ENCODE measurements around the gene SCAPER. TPM values are rescaled to one million over a fixed set of nuclear protein-coding genes. Genes with fewer than 3 reads are reported as not detected.

Gene SCAPER
- total and polyA plus RNA-seq, 2 of the 4 experiments (the other 2 are of a cell fraction): 2.9 to 9.7 TPM

DNA sequence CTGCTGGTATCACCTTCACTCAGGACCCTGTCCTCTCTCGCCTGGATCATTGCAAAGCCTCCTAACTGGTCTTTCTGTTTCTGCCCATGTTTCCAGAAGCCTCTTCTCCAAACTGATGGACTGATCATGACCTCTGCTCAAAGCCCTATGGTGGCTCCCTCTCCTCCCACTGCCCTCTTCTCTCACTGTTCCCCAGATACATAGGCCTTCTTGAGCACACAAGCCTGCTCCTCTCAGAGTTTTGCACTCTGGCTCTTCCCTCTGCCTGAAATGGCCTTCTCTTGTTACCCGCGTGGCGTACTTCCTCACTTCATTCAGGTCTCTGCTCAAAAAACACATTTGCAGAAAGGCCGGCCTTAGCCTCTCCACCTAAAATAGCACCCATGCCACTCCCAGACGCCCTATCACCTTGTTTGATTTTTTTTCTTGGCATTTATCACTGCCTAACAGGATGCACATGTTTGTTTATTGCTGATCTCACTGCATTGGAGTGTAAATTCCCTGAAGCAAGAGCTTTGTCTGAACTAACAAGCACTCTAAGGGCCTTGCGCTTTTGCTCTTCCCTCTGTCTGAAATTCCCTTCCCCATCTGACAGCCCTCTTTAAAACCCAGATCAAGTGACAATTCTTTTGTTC is 592.5 kb downstream of the SCAPER start:
- ATAC-seq (ENCODE audit: low read depth) (no peak), DNase-seq (peak; percentile 33)
- ChIA-PET CTCF (interaction anchor here (1.0 kb wide), 1 partner anchor 12 kb away, joined by 3 read pairs; no protein-coding TSS in a partner anchor), POLR2A (ENCODE audit: unreplicated experiment) (interaction anchor here (0.6 kb wide), 1 partner anchor 125 kb away, joined by 3 read pairs; no protein-coding TSS in a partner anchor)
- no peak overlapping the region for H3K4me3 ChIP-seq (ENCODE audit: insufficient read depth, low read depth, low read length)
- peaks cover 9% of the 10 kb centered on the region for H3K9me1 ChIP-seq (ENCODE audit: insufficient read depth, low read length)
- intact Hi-C loops (cut with micrococcal nuclease): no loop called here
- no peak overlapping the region for H3K4me2 ChIP-seq (ENCODE audit: low read depth, low read length)
- H3K79me1 ChIP-seq (ENCODE audit: low read depth in 1 of 2, low read length in 2 of 2): peaks cover 0 to 35% of the 10 kb centered on the region in 2 experiments; a peak in 2 of 4 replicates
- peak overlapping the region; percentile 84 for H2BK120ac ChIP-seq (ENCODE audit: low read depth, low read length)
- peaks cover 2% of the 10 kb centered on the region; the same call in 1 of the 2 replicates for H3K27me3 ChIP-seq (ENCODE audit: control insufficient read depth, insufficient read depth, low read length)
- H3K18ac ChIP-seq (ENCODE audit: low read depth, low read length): 0 out of 2 replicates have a peak overlapping the region, but pooled peaks have one; percentile 22
- peak overlapping the region; percentile 6; the same call in 1 of the 2 replicates for H3K27ac ChIP-seq (ENCODE audit: insufficient read depth, low read length)
- dilution Hi-C loops (cut with HindIII; ENCODE audit: low sequenced_read_pairs, unreplicated experiment): no loop called here
- peak overlapping the region; percentile 78 for H4K91ac ChIP-seq (ENCODE audit: insufficient read depth, low read depth, low read length)
- peak overlapping the region; percentile 56 for H3K14ac ChIP-seq (replicated peaks; ENCODE audit: low read depth, low read length)
- peak overlapping the region; percentile 57 for H2AK9ac ChIP-seq (replicated peaks; ENCODE audit: low read depth, low read length, poor library complexity)
- in situ Hi-C loops (cut with MboI; ENCODE audit: low sequenced_read_pairs): no loop called here
- H4K20me1 ChIP-seq (ENCODE audit: insufficient read depth, low read length): peaks cover 13% of the 10 kb centered on the region; the same call in 1 of the 2 replicates
- no TSS peak for BruUV-seq (replicated peaks)
- peak overlapping the region; percentile 6 to 75; a peak in 3 of 4 replicates for H4K8ac ChIP-seq (ENCODE audit: low read depth in 2 of 2, low read length in 2 of 2)
- H4K5ac ChIP-seq (ENCODE audit: low read depth, low read length): 0 out of 2 replicates have a peak overlapping the region, but pooled peaks have one; percentile 4
- 93% methylated on average over 2 of the region's 7 CpGs; no CpG with 5 or more reads in 1 of the 2 experiments for WGBS, 2 experiments (ENCODE audit: extremely low coverage in 2 of 2, insufficient read length in 1 of 2)
- peak overlapping the region; percentile 42 for H2BK5ac ChIP-seq (ENCODE audit: low read depth, low read length, poor library complexity, severe bottlenecking)
- peak overlapping the region; percentile 14; the same call in 1 of the 2 replicates for H3K23ac ChIP-seq (ENCODE audit: low read depth, low read length)
- H3K4ac ChIP-seq (ENCODE audit: low read depth, low read length): peak overlapping the region; percentile 47
- TF ChIP-seq SMC3 (IDR thresholded peaks at IDR 0.05; ENCODE audit: low read depth, low read length): no peak
- no peak for TF ChIP-seq CHD1 (IDR thresholded peaks at IDR 0.05; ENCODE audit: low read depth, low read length)
- TF ChIP-seq, protein P1, sequence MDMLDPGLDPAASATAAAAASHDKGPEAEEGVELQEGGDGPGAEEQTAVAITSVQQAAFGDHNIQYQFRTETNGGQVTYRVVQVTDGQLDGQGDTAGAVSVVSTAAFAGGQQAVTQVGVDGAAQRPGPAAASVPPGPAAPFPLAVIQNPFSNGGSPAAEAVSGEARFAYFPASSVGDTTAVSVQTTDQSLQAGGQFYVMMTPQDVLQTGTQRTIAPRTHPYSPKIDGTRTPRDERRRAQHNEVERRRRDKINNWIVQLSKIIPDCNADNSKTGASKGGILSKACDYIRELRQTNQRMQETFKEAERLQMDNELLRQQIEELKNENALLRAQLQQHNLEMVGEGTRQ (IDR thresholded peaks at IDR 0.05; ENCODE audit: low read depth, low read length): no peak
- no peak for TF ChIP-seq MAZ (IDR thresholded peaks at IDR 0.05; ENCODE audit: borderline replicate concordance, low read depth, low read length)
- TF ChIP-seq MAFK (IDR thresholded peaks at IDR 0.05; ENCODE audit: low read depth, low read length): no peak
- no peak for TF ChIP-seq MXI1 (IDR thresholded peaks at IDR 0.05; ENCODE audit: borderline replicate concordance, low read depth, low read length)
- H3K9me3 ChIP-seq (ENCODE audit: control insufficient read depth, insufficient read depth, low read length): no peaks in the 10 kb centered on the region
- no peaks in the 10 kb centered on the region for H3K36me3 ChIP-seq (ENCODE audit: control insufficient read depth, insufficient read depth, low read length)
- peak overlapping the region; percentile 72; the same call in 1 of the 3 replicates for H2BK15ac ChIP-seq (ENCODE audit: low read depth, low read length)
- no peak overlapping the region for H3K9ac ChIP-seq (ENCODE audit: low read depth, low read length)
- peak overlapping the region; percentile 27; the same call in 1 of the 2 replicates for H2AK5ac ChIP-seq (ENCODE audit: low read depth, low read length)
- H2BK20ac ChIP-seq (ENCODE audit: low read depth, low read length): peak overlapping the region; percentile 76
- H3K4me1 ChIP-seq (ENCODE audit: control insufficient read depth, insufficient read depth, low read length): peaks cover 10% of the 10 kb centered on the region
- peak overlapping the region; percentile 9 for H2AFZ ChIP-seq (replicated peaks; ENCODE audit: low read length, poor library complexity)
- H3K56ac ChIP-seq (ENCODE audit: extremely low read depth, insufficient read depth, low read length): no peak overlapping the region
